Activated naive CD4-positive, alpha-beta T cell treated with anti-CD3 and anti-CD28 coated beads, Interleukin-2, amount 10 ng/mL, durations not matched to agents 7 days and 5 days (primary cell): ENCODE measurements around the gene VNN1.

Experiments
- CTCF ChIA-PET: fragments of 350-600 bp; sonication (Branson Sonifier 250); formaldehyde crosslinking; loops from one replicate; lab custom pipeline; 2021; ENCODE audit warnings: antibody characterized with exemption; lab: Charles Lee
- DNase-seq: peaks from one replicate; pipeline ENCODE4 v3.0.0-alpha.2; 2020
- H3K27ac Mint-ChIP-seq: one replicate; pipeline ENCODE4 v1.8.0; 2021; ENCODE audit warnings: mild to moderate bottlenecking, moderate library complexity, mixed read lengths
- H3K27me3 Mint-ChIP-seq: one replicate; pipeline ENCODE4 v1.8.0; 2021; ENCODE audit warnings: mild to moderate bottlenecking, mixed read lengths
- H3K36me3 Mint-ChIP-seq: one replicate; pipeline ENCODE4 v1.8.0; 2021; ENCODE audit warnings: mixed read lengths
- H3K4me1 Mint-ChIP-seq: one replicate; pipeline ENCODE4 v1.8.0; 2021; ENCODE audit warnings: mixed read lengths
- H3K4me3 Mint-ChIP-seq: one replicate; pipeline ENCODE4 v1.8.0; 2021; ENCODE audit warnings: mild to moderate bottlenecking, moderate library complexity, mixed read lengths
- H3K9me3 Mint-ChIP-seq: one replicate; pipeline ENCODE4 v1.8.0; 2021; ENCODE audit warnings: mixed read lengths

The VNN1 gene

GRCh38 chr6:132675002-132675401 is 38.9 kb downstream of the VNN1 start:
- Mint-ChIP-seq H3K27me3 (peaks cover 8% of the 10 kb centered on the region), H3K4me1 (peaks cover 19% of the 10 kb centered on the region), H3K27ac (no peak overlapping the region), H3K4me3 (no peak overlapping the region), H3K9me3 (no peaks in the 10 kb centered on the region), H3K36me3 (peaks cover 2% of the 10 kb centered on the region)
- CTCF ChIA-PET: interaction anchor here (1.0 to 1.3 kb wide), 2 partner anchors 91 to 94 kb away, joined by 3 read pairs; no protein-coding TSS in a partner anchor
- DNase-seq: no peak

GRCh38 chr6:132673376-132674094 is 40.3 kb downstream of the VNN1 start:
- Mint-ChIP-seq H3K27me3 (peaks cover 10% of the 10 kb centered on the region), H3K36me3 (peaks cover 2% of the 10 kb centered on the region), H3K4me1 (peaks cover 24% of the 10 kb centered on the region), H3K4me3 (no peak overlapping the region), H3K9me3 (no peaks in the 10 kb centered on the region), H3K27ac (no peak overlapping the region)
- CTCF ChIA-PET: interaction anchor here (1.2 kb wide), 1 partner anchor 91 kb away, joined by 3 read pairs; no protein-coding TSS in a partner anchor
- no peak for DNase-seq

- Mint-ChIP-seq H3K36me3 (no peaks in the 10 kb centered on the region), H3K27me3 (peaks cover 12% of the 10 kb centered on the region), H3K4me3 (no peak overlapping the region), H3K9me3 (no peaks in the 10 kb centered on the region), H3K27ac (no peak overlapping the region), H3K4me1 (peaks cover 19% of the 10 kb centered on the region)
- DNase-seq: no peak
- CTCF ChIA-PET: interaction anchor here (0.9 to 4.1 kb wide), 4 partner anchors 94 to 127 kb away, joined by 3 to 86 read pairs (median 11); partner anchors contain the start of gene SLC18B1
Measured at GRCh38 chr6:132671295-132671694, 42.6 kb downstream of the VNN1 start.

GRCh38 chr6:132669690-132670291 is 44.1 kb downstream of the VNN1 start:
- no peaks in the 10 kb centered on the region for H3K9me3 Mint-ChIP-seq
- peaks cover 7% of the 10 kb centered on the region for H3K4me1 Mint-ChIP-seq
- H3K27me3 Mint-ChIP-seq: peaks cover 12% of the 10 kb centered on the region
- no peaks in the 10 kb centered on the region for H3K36me3 Mint-ChIP-seq
- DNase-seq: no peak
- no peak overlapping the region for H3K27ac Mint-ChIP-seq
- no peak overlapping the region for H3K4me3 Mint-ChIP-seq
- CTCF ChIA-PET: interaction anchor here (0.6 to 4.1 kb wide), 15 partner anchors 10 to 390 kb away, joined by 3 to 86 read pairs (median 4); partner anchors contain the start of gene SLC18B1

GRCh38 chr6:132666118-132666517 is 47.7 kb downstream of the VNN1 start:
- Mint-ChIP-seq H3K27ac (no peak overlapping the region), H3K36me3 (no peaks in the 10 kb centered on the region), H3K4me1 (peaks cover 6% of the 10 kb centered on the region), H3K27me3 (peaks cover 8% of the 10 kb centered on the region), H3K9me3 (no peaks in the 10 kb centered on the region), H3K4me3 (no peak overlapping the region)
- no peak for DNase-seq
- CTCF ChIA-PET: interaction anchor here (0.8 to 1.7 kb wide), 4 partner anchors 17 to 101 kb away, joined by 3 to 6 read pairs (median 4); no protein-coding TSS in a partner anchor

- CTCF ChIA-PET: no interaction called here
- peaks cover under 1% of the 10 kb centered on the region for H3K4me1 Mint-ChIP-seq
- H3K27me3 Mint-ChIP-seq: peaks cover 4% of the 10 kb centered on the region
- no peak overlapping the region for H3K27ac Mint-ChIP-seq
- no peaks in the 10 kb centered on the region for H3K36me3 Mint-ChIP-seq
- no peaks in the 10 kb centered on the region for H3K9me3 Mint-ChIP-seq
- no peak overlapping the region for H3K4me3 Mint-ChIP-seq
- DNase-seq: no peak
Measured at GRCh38 chr6:132664309-132665034, 49.4 kb downstream of the VNN1 start.

- Mint-ChIP-seq H3K27me3 (peaks cover 4% of the 10 kb centered on the region), H3K4me1 (no peaks in the 10 kb centered on the region), H3K36me3 (no peaks in the 10 kb centered on the region), H3K9me3 (no peaks in the 10 kb centered on the region), H3K4me3 (no peak overlapping the region), H3K27ac (no peak overlapping the region)
- no peak for DNase-seq
- CTCF ChIA-PET: no interaction called here
Measured at GRCh38 chr6:132663661-132664060, 50.2 kb downstream of the VNN1 start.

- CTCF ChIA-PET: no interaction called here
Measured at GRCh38 chr6:132661906-132662305, 51.9 kb downstream of the VNN1 start.

GRCh38 chr6:132659082-132659481 is 54.8 kb downstream of the VNN1 start, which contains the start of gene TAAR1:
Gene TAAR1 (minus strand): TSS chr6:132659182. CDS start chr6:132646003, 13,179 bp downstream.
- H3K27me3 Mint-ChIP-seq: no peaks in the 10 kb centered on the region
- no peaks in the 10 kb centered on the region for H3K36me3 Mint-ChIP-seq
- DNase-seq: no peak
- no peak within 1 kb of the TSS for H3K27ac Mint-ChIP-seq
- H3K4me1 Mint-ChIP-seq: no peaks in the 10 kb centered on the region
- H3K4me3 Mint-ChIP-seq: no peak within 1 kb of the TSS
- H3K9me3 Mint-ChIP-seq: no peaks in the 10 kb centered on the region
- CTCF ChIA-PET: no interaction called here

More at GRCh38 chr6:132661906-132662305, 51.9 kb downstream of the VNN1 start:
- H3K4me1 Mint-ChIP-seq: no peaks in the 10 kb centered on the region
- H3K36me3 Mint-ChIP-seq: no peaks in the 10 kb centered on the region
- DNase-seq: no peak
- no peak overlapping the region for H3K27ac Mint-ChIP-seq
- H3K4me3 Mint-ChIP-seq: no peak overlapping the region
- H3K27me3 Mint-ChIP-seq: no peaks in the 10 kb centered on the region
- H3K9me3 Mint-ChIP-seq: no peaks in the 10 kb centered on the region

- DNase-seq: no peak
- CTCF ChIA-PET: no interaction called here
- H3K27me3 Mint-ChIP-seq: peaks cover 6% of the 10 kb centered on the region
- no peak overlapping the region for H3K4me3 Mint-ChIP-seq
- no peak overlapping the region for H3K27ac Mint-ChIP-seq
- H3K4me1 Mint-ChIP-seq: peaks cover 6% of the 10 kb centered on the region
- no peaks in the 10 kb centered on the region for H3K9me3 Mint-ChIP-seq
- no peaks in the 10 kb centered on the region for H3K36me3 Mint-ChIP-seq
Measured at GRCh38 chr6:132651062-132651461, 62.8 kb downstream of the VNN1 start.

- Mint-ChIP-seq H3K36me3 (no peaks in the 10 kb centered on the region), H3K27ac (no peak overlapping the region), H3K9me3 (no peaks in the 10 kb centered on the region), H3K4me3 (no peak overlapping the region), H3K4me1 (peaks cover 6% of the 10 kb centered on the region), H3K27me3 (peaks cover 6% of the 10 kb centered on the region)
- CTCF ChIA-PET: no interaction called here
- DNase-seq: no peak
Measured at GRCh38 chr6:132650429-132650828, 63.4 kb downstream of the VNN1 start.

GRCh38 chr6:132648828-132649227 is 65.0 kb downstream of the VNN1 start:
- DNase-seq: no peak
- Mint-ChIP-seq H3K36me3 (no peaks in the 10 kb centered on the region), H3K4me3 (no peak overlapping the region), H3K4me1 (peaks cover 6% of the 10 kb centered on the region), H3K27ac (no peak overlapping the region), H3K9me3 (no peaks in the 10 kb centered on the region), H3K27me3 (peaks cover 6% of the 10 kb centered on the region)
- CTCF ChIA-PET: no interaction called here

GRCh38 chr6:132648356-132648755 is 65.5 kb downstream of the VNN1 start:
- CTCF ChIA-PET: no interaction called here
- H3K9me3 Mint-ChIP-seq: no peaks in the 10 kb centered on the region
- no peaks in the 10 kb centered on the region for H3K36me3 Mint-ChIP-seq
- H3K4me1 Mint-ChIP-seq: peaks cover 6% of the 10 kb centered on the region
- H3K27ac Mint-ChIP-seq: no peak overlapping the region
- H3K4me3 Mint-ChIP-seq: no peak overlapping the region
- peak; percentile 37 for DNase-seq
- peaks cover 6% of the 10 kb centered on the region for H3K27me3 Mint-ChIP-seq

- Mint-ChIP-seq H3K9me3 (no peaks in the 10 kb centered on the region), H3K27me3 (peaks cover 11% of the 10 kb centered on the region), H3K4me3 (no peak overlapping the region), H3K27ac (no peak overlapping the region), H3K36me3 (no peaks in the 10 kb centered on the region), H3K4me1 (peaks cover 9% of the 10 kb centered on the region)
- CTCF ChIA-PET: no interaction called here
- DNase-seq: no peak
Measured at GRCh38 chr6:132643547-132643946, 70.3 kb downstream of the VNN1 start.
